HG03095 (cell line): ENCODE measurements around the gene LUZP2.

Source experiments
- ATAC-seq: cut with Tn5 transposase; IDR thresholded peaks from one replicate; pipeline ENCODE4 v1.9.1; 2021; ENCODE audit warnings: moderate library complexity; ENCODE audit not compliant: unreplicated experiment

LUZP2 gene

DNA sequence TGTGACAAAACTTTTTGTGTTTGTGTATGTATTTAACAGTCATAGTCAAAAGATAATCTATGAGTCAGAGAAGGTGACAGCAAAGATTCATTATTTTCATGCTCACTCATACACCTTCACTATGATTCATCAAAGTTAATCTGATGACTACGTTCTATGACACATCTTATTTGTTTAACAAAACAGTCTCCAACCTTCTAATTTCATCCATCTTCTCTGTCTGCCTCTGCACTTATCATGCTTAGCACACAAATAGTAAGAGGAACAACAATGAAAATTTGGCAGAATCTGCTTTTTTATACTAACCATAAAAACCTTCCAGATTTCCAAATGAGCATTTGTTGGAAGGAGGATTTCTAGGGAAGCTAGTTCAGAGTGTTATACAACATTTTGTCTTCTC, 568.9 kb downstream of the LUZP2 start:
- no peak for ATAC-seq

DNA sequence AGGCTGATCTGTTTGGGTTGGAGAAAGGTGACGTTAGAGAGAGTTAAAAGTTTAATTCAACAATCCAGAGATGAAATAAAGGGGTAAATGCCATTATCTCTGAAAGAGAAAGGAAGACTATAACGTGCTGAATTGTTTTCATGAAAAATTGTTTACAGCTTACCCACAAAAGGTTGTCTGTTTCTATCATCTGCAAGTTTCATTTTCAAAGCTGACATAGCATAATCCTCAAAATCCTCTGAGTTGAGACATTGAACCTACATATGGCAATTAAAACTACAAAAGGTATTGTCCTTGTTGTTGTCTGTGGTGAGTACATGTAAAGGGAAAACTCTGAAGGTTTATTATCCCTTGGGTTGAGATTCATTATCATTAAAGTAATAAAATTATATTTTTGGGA, 569.9 kb downstream of the LUZP2 start:
- no peak for ATAC-seq

DNA sequence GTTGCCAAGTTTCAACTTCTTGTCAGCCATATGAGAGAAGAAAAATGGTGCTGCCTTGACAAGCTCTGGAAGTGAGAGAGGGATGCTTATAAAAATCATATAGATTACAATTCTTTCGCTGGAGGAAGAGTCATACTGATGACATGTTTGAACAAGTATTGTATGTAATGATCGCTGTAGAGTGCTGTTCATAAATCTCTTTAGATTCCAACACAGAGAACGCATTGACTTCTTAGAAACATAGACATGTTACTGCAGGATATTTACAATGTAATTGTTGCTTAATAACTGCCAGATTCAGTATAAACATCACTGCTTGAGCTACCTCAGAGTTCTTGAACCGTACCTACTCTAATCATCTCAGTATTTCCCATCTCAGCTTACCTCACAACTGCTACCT, 571.6 kb downstream of the LUZP2 start:
- ATAC-seq: no peak

DNA sequence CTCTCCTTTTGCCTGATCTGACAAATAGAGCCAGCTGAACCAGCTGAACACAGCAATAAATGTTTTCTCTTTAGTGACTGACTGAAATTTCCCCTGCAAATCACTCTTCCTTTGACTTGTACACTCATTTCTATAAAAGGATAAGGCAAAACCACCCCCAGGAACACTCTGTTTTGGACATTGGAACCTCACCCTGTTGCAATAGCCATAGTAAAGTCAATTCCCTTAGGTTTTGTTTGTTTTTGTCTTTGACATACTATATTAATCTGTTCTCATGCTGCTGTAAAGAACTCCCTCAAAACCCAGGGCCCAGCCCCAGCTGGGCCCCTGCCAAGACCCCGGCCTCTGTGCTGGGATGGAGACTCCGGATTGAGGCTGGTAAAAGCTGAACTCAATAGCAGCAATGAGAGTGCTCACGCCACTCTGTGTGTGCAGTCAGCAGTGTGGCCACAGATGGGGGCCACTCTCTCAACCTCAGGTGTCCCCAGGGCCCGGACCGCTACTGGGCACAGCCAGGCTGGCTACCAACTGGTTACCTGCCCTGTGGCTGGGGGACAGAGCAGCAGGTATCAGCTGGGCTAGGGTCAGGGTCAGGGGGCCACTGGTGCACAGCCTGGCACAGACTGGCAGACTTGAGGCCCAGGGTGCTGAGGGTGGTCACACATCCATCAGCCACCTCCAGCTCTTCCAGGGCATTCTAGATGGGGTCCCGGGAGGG, 597.4 kb downstream of the LUZP2 start:
- no peak for ATAC-seq

DNA sequence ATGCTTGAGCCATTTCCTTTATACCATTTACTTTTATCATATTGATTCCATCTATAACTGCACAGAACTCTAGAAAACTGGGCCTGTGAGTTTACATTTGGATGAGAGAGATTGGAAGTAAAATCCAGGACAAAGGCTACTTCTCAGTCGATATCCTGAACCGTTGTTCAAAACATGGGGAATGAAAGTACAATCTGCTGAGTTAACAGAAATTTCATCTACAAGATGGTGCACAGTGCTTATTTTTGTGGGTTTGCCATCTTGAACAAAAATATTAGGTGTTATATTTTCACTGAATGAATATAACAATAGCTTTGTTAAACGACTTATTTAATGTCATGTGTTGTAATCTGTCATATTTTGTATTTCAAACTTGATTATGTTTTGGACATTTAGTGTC, 622.6 kb downstream of the LUZP2 start:
- ATAC-seq: no peak
